GM13976 (cell line): Measurements from ENCODE around the gene SLC40A1.

Experiments used
- DNase-seq: peaks from one replicate; pipeline ENCODE4 v3.0.0; 2012; ENCODE audit warnings: low spot score
- CTCF ChIP-seq: IDR thresholded peaks from 2 replicates; pipeline ENCODE4 v1.5.1; 2012; ENCODE audit warnings: borderline replicate concordance, mild to moderate bottlenecking; ENCODE audit not compliant: insufficient read depth; ENCODE audit errors: extremely low read depth, missing control alignments, control extremely low read depth
- in situ Hi-C: fragments of 300-500 bp; cut with MboI; formaldehyde crosslinking; loops from one replicate; pipeline ENCODE4 v1.12.0; 2022; ENCODE audit warnings: low sequenced_read_pairs, mixed read lengths, inconsistent platforms; ENCODE audit not compliant: unreplicated experiment

The SLC40A1 gene

GRCh38 chr2:189511210-189511959 lies 69.2 kb downstream of the SLC40A1 start:
- TF ChIP-seq CTCF, result no peak
- DNase-seq, result no peak
- in situ Hi-C loops, result no loop called here
